ENCODE data around the gene PRICKLE3. TPM values are rescaled to one million over a fixed set of nuclear protein-coding genes. Genes with fewer than 3 reads are reported as not detected.

PRICKLE3 gene
- total and polyA plus RNA-seq, 8 donors = 3.7 to 65.1 (median 7.1) TPM

GRCh38 chrX:49172280-49172780 lies 13.8 kb downstream of the PRICKLE3 start:
- intact Hi-C loops (cut with DNase I; ENCODE audit: low total_unique reads) = no loop called here
- Histone ChIP-seq H3K27me3 (no peaks in the 10 kb centered on the region), H3K27ac (peak overlapping the region; percentile 75 to 92 (median 87)), H3K4me3 (peak overlapping the region; percentile 52 to 66 (median 58)), H3K4me1 (peaks cover 4 to 52% (median 35%) of the 10 kb centered on the region in 4 donors), H3K36me3 (peaks cover 0 to 34% (median 26%) of the 10 kb centered on the region in 4 donors), H3K9me3 (peaks cover 0 to 9% (median 2%) of the 10 kb centered on the region in 4 donors)
- 0 to 53% (median 1%) methylated on average over 7 to 35 of the region's 37 CpGs for WGBS, 5 donors
- DNase-seq = peak; percentile 74 to 86
- TF ChIP-seq POLR2A (IDR thresholded peaks at IDR 0.05) (no peak), CTCF (IDR thresholded peaks at IDR 0.05) (no peak), POLR2AphosphoS5 (IDR thresholded peaks at IDR 0.05) (peak in 1 of 3 donors; percentile 49), EP300 (IDR thresholded peaks at IDR 0.05) (no peak)

GRCh38 chrX:49171752-49172279 lies 14.4 kb downstream of the PRICKLE3 start, which contains the start of gene PLP2:
PLP2 (plus strand) TSS chrX:49171898; CDS start chrX:49172001, 103 bp downstream.
- peaks cover 4 to 50% (median 32%) of the 10 kb centered on the region in 4 donors for H3K4me1 ChIP-seq
- peak within 1 kb of the TSS; percentile 52 to 66 (median 58) for H3K4me3 ChIP-seq
- DNase-seq = peak; percentile 58 to 83
- 0 to 48% (median 7%) methylated on average over 20 to 46 of the region's 46 CpGs for WGBS, 5 donors
- H3K36me3 ChIP-seq = peaks cover 0 to 34% (median 26%) of the 10 kb centered on the region in 4 donors
- peak within 1 kb of the TSS; percentile 75 to 92 (median 87) for H3K27ac ChIP-seq
- no peak for TF ChIP-seq CTCF (IDR thresholded peaks at IDR 0.05)
- TF ChIP-seq POLR2AphosphoS5 (IDR thresholded peaks at IDR 0.05) = peak in 2 of 3 donors; percentile 73 to 78
- no peak for TF ChIP-seq POLR2A (IDR thresholded peaks at IDR 0.05)
- TF ChIP-seq EP300 (IDR thresholded peaks at IDR 0.05) = no peak
- no peaks in the 10 kb centered on the region for H3K27me3 ChIP-seq
- intact Hi-C loops (cut with DNase I; ENCODE audit: low total_unique reads) = no loop called here
- H3K9me3 ChIP-seq = peaks cover 0 to 9% (median 2%) of the 10 kb centered on the region in 4 donors

GRCh38 chrX:49167740-49168108 lies 18.4 kb downstream of the PRICKLE3 start:
- TF ChIP-seq POLR2A (IDR thresholded peaks at IDR 0.05) = no peak
- TF ChIP-seq POLR2AphosphoS5 (IDR thresholded peaks at IDR 0.05) = no peak
- TF ChIP-seq EP300 (IDR thresholded peaks at IDR 0.05) = no peak
- TF ChIP-seq CTCF (IDR thresholded peaks at IDR 0.05) = no peak
- Histone ChIP-seq H3K4me3 (peak overlapping the region; percentile 20 to 38 (median 35)), H3K4me1 (peaks cover 4 to 40% (median 30%) of the 10 kb centered on the region in 4 donors), H3K27ac (peak overlapping the region; percentile 67 to 92 (median 91)), H3K36me3 (no peaks in the 10 kb centered on the region), H3K27me3 (no peaks in the 10 kb centered on the region), H3K9me3 (peaks cover 0 to 9% (median 2%) of the 10 kb centered on the region in 4 donors)
- 59 to 80% (median 74%) methylated on average over 3 of the region's 3 CpGs for WGBS, 5 donors
- DNase-seq = no peak
- intact Hi-C loops (cut with DNase I; ENCODE audit: low total_unique reads) = no loop called here

- Histone ChIP-seq H3K27me3 (no peaks in the 10 kb centered on the region), H3K9me3 (peaks cover 0 to 9% (median 2%) of the 10 kb centered on the region in 4 donors), H3K27ac (peak overlapping the region; percentile 67 to 92 (median 91)), H3K36me3 (no peaks in the 10 kb centered on the region), H3K4me3 (peak overlapping the region; percentile 20 to 38 (median 35)), H3K4me1 (peaks cover 4 to 39% (median 26%) of the 10 kb centered on the region in 4 donors)
- intact Hi-C loops (cut with DNase I; ENCODE audit: low total_unique reads) = no loop called here
- peak; percentile 50 to 57 (median 54) for TF ChIP-seq POLR2AphosphoS5 (IDR thresholded peaks at IDR 0.05)
- no peak for TF ChIP-seq CTCF (IDR thresholded peaks at IDR 0.05)
- no peak for TF ChIP-seq POLR2A (IDR thresholded peaks at IDR 0.05)
- no peak for TF ChIP-seq EP300 (IDR thresholded peaks at IDR 0.05)
- 4 to 48% (median 12%) methylated on average over 24 to 35 of the region's 35 CpGs for WGBS, 5 donors
- peak; percentile 51 to 85 for DNase-seq
These were observed 19.0 kb downstream of the PRICKLE3 start for GRCh38 chrX:49166914-49167739.
